Measurements from ENCODE around the gene ABO. TPM values are rescaled to one million over a fixed set of nuclear protein-coding genes. Genes with fewer than 3 reads are reported as not detected.

ABO gene
- total and polyA plus RNA-seq, 9 of the 15 experiments (the other 6 are each of a cell fraction or from before 2014, with no cell fraction given) = 5.0 to 21.9 (median 11.9) TPM

- Histone ChIP-seq H3K4me1 (replicated peaks in 1 of 2; ENCODE audit: control insufficient read depth in 2 of 2, insufficient read depth in 2 of 2, low read length in 2 of 2) (peaks cover 0 to 11% of the 10 kb centered on the region in 2 experiments; a peak in 1 of 5 replicates), H3K79me2 (ENCODE audit: control insufficient read depth, insufficient read depth, low read length) (no peaks in the 10 kb centered on the region), H3K9me1 (ENCODE audit: control insufficient read depth, insufficient read depth, low read length) (no peaks in the 10 kb centered on the region), H2AFZ (ENCODE audit: low read depth, low read length) (no peak overlapping the region), H3K4me2 (ENCODE audit: insufficient read depth, low read length) (no peak overlapping the region), H3K36me3 (ENCODE audit: control insufficient read depth, insufficient read depth, low read length) (no peaks in the 10 kb centered on the region), H3K4me3 (no peak overlapping the region), H4K20me1 (replicated peaks; ENCODE audit: control insufficient read depth, insufficient read depth, low read length) (no peaks in the 10 kb centered on the region; the same call in 1 of the 2 replicates), H3K9me3 (replicated peaks; ENCODE audit: control insufficient read depth, insufficient read depth, low read depth, low read length) (no peaks in the 10 kb centered on the region), H3K27ac (ENCODE audit: extremely low read depth, low read depth, low read length) (no peak overlapping the region), H3K27me3 (ENCODE audit: control insufficient read depth in 2 of 2, insufficient read depth in 2 of 2, low read length in 2 of 2) (peaks cover 39 to 86% of the 10 kb centered on the region in 2 experiments), H3K9ac (ENCODE audit: insufficient read depth in 1 of 2, low read depth in 2 of 2, low read length in 2 of 2) (no peak overlapping the region; a peak in 1 of 4 replicates)
- DNase-seq (ENCODE audit: extremely low read depth in 1 of 4, low spot score in 3 of 4) (no peak), FAIRE-seq (no peak), ATAC-seq (peak; percentile 24; the same call in 2 of the 3 replicates)
- CTCF ChIA-PET (ENCODE audit: low intra/inter-chr PET ratio) = no interaction called here
- POLR2A ChIA-PET = interaction anchor here (0.6 kb wide), 1 partner anchor 973 kb away, joined by 3 read pairs; no protein-coding TSS in a partner anchor
- intact Hi-C loops (cut with micrococcal nuclease) (no loop called here), in situ Hi-C loops (cut with MboI) (no loop called here)
- 6% methylated on average over 25 of the region's 35 CpGs for WGBS (ENCODE audit: insufficient coverage, low coverage, missing lambda C conversion rate)
- BruUV-seq (replicated peaks) = no TSS peak
- TF ChIP-seq CREBBP (IDR thresholded peaks at IDR 0.05; ENCODE audit: low read depth, low read length) (no peak), HDAC1 (IDR thresholded peaks at IDR 0.05) (no peak), ARID3B (CRISPR knock-in tag; IDR thresholded peaks at IDR 0.05; ENCODE audit: borderline replicate concordance) (no peak), MTA1 (IDR thresholded peaks at IDR 0.05; ENCODE audit: borderline replicate concordance) (no peak), CC2D1A (IDR thresholded peaks at IDR 0.05) (no peak), ZC3H8 (IDR thresholded peaks at IDR 0.05) (no peak), SMARCA4 (IDR thresholded peaks at IDR 0.05) (no peak), ZNF551 (CRISPR knock-in tag; IDR thresholded peaks at IDR 0.05) (no peak), ZNF512 (tag; IDR thresholded peaks at IDR 0.05) (no peak), ZNF407 (IDR thresholded peaks at IDR 0.05; ENCODE audit: low read depth) (no peak)
Observed at GRCh38 chr9:133205996-133206931, 68.7 kb downstream of the ABO start.

Data from K562 (cell line).